ENCODE measurements around the gene LUZP1.

LUZP1 gene

GRCh38 chr1:23100074-23100748 is 68.4 kb downstream of the LUZP1 start (continued):
- no peak for TF ChIP-seq ZNF202 (tag by site-specific recombination; IDR thresholded peaks at IDR 0.05; ENCODE audit: borderline replicate concordance)
- no peak for TF ChIP-seq ZBTB8A (tag by site-specific recombination; IDR thresholded peaks at IDR 0.05)
- TF ChIP-seq ZNF24 (tag by site-specific recombination; IDR thresholded peaks at IDR 0.05): 0 out of 2 replicates have a peak, but pooled peaks have one; percentile 35
- no peak for TF ChIP-seq ZBTB44 (tag by site-specific recombination; IDR thresholded peaks at IDR 0.05)
- no peak for TF ChIP-seq ZNF404 (tag by site-specific recombination; IDR thresholded peaks at IDR 0.05)
- TF ChIP-seq ZNF654 (tag by site-specific recombination; IDR thresholded peaks at IDR 0.05; ENCODE audit: low read depth): 0 out of 2 replicates have a peak, but pooled peaks have one; percentile 2
- TF ChIP-seq SP2 (tag by site-specific recombination; IDR thresholded peaks at IDR 0.05): no peak
- no peak for TF ChIP-seq ZNF132 (tag by site-specific recombination; IDR thresholded peaks at IDR 0.05; ENCODE audit: borderline replicate concordance)
- TF ChIP-seq ZNF280D (tag by site-specific recombination; IDR thresholded peaks at IDR 0.05): no peak
- TF ChIP-seq ZSCAN5A (tag by site-specific recombination; IDR thresholded peaks at IDR 0.05): no peak
- no peak for TF ChIP-seq ZNF473 (tag by site-specific recombination; IDR thresholded peaks at IDR 0.05)
- TF ChIP-seq ZNF138 (tag by site-specific recombination; IDR thresholded peaks at IDR 0.05; ENCODE audit: borderline replicate concordance): no peak
- no peak for TF ChIP-seq ZNF157 (tag by site-specific recombination; IDR thresholded peaks at IDR 0.05)
- TF ChIP-seq ZNF146 (tag by site-specific recombination; IDR thresholded peaks at IDR 0.05): no peak
- TF ChIP-seq ZNF521 (tag by site-specific recombination; IDR thresholded peaks at IDR 0.05): no peak
- no peak for TF ChIP-seq SCRT1 (tag by site-specific recombination; IDR thresholded peaks at IDR 0.05; ENCODE audit: borderline replicate concordance)
- TF ChIP-seq SP7 (tag by site-specific recombination; IDR thresholded peaks at IDR 0.05): peak; percentile 78
- TF ChIP-seq, protein P1, sequence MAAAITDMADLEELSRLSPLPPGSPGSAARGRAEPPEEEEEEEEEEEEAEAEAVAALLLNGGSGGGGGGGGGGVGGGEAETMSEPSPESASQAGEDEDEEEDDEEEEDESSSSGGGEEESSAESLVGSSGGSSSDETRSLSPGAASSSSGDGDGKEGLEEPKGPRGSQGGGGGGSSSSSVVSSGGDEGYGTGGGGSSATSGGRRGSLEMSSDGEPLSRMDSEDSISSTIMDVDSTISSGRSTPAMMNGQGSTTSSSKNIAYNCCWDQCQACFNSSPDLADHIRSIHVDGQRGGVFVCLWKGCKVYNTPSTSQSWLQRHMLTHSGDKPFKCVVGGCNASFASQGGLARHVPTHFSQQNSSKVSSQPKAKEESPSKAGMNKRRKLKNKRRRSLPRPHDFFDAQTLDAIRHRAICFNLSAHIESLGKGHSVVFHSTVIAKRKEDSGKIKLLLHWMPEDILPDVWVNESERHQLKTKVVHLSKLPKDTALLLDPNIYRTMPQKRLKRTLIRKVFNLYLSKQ (tag by site-specific recombination; IDR thresholded peaks at IDR 0.05; ENCODE audit: borderline replicate concordance): no peak
- no peak for TF ChIP-seq ZNF843 (tag by site-specific recombination; IDR thresholded peaks at IDR 0.05)
- no peak for TF ChIP-seq ZNF175 (tag by site-specific recombination; IDR thresholded peaks at IDR 0.05)
- no peak for TF ChIP-seq SALL2 (tag by site-specific recombination; IDR thresholded peaks at IDR 0.05; ENCODE audit: borderline replicate concordance)
- TF ChIP-seq INSM2 (tag by site-specific recombination; IDR thresholded peaks at IDR 0.05): no peak; the same call in 1 of the 2 replicates
- TF ChIP-seq GLI2 (tag by site-specific recombination; IDR thresholded peaks at IDR 0.05; ENCODE audit: borderline replicate concordance, low read depth): no peak
- TF ChIP-seq ZNF629 (tag by site-specific recombination; IDR thresholded peaks at IDR 0.05): peak; percentile 84
- peak; percentile 67 for TF ChIP-seq PRDM6 (tag by site-specific recombination; IDR thresholded peaks at IDR 0.05)
- TF ChIP-seq IKZF3 (tag by site-specific recombination; IDR thresholded peaks at IDR 0.05): no peak
- TF ChIP-seq ZNF133 (tag by site-specific recombination; IDR thresholded peaks at IDR 0.05): no peak
- no peak for TF ChIP-seq ZNF677 (tag by site-specific recombination; IDR thresholded peaks at IDR 0.05)
- no peak for TF ChIP-seq ZNF707 (tag by site-specific recombination; IDR thresholded peaks at IDR 0.05)
